ENCODE data around the gene CHST15. TPM values are rescaled to one million over a fixed set of nuclear protein-coding genes. Genes with fewer than 3 reads are reported as not detected.
A peak's percentile ranks its signal among the peaks of the same experiment; 100 is the strongest.

The CHST15 gene
- total and polyA plus RNA-seq, 2 of the 13 experiments (the other 11 are each of a cell fraction or from before 2014, with no cell fraction given): 1.4 to 94.7 TPM

- no peak for TF ChIP-seq AFF4 (CRISPR knock-in tag; IDR thresholded peaks at IDR 0.05)
Measured at GRCh38 chr10:124131172-124131571, 37.8 kb upstream of the CHST15 start (continued).

- no peak overlapping the region for H3K4me2 ChIP-seq (ENCODE audit: low read depth, low read length)
- intact Hi-C loops (cut with micrococcal nuclease; ENCODE audit: unreplicated experiment): no loop called here
- no peak overlapping the region for H3K9ac ChIP-seq (ENCODE audit: insufficient read depth, low read depth, low read length)
- FAIRE-seq (no peak), DNase-seq (ENCODE audit: low spot score) (no peak), ATAC-seq (peak; percentile 16; the same call in 1 of the 3 replicates)
- no peak overlapping the region for H3K27ac ChIP-seq (ENCODE audit: extremely low read length, insufficient read depth, low read length)
- TF ChIP-seq NFATC3 (CRISPR knock-in tag; IDR thresholded peaks at IDR 0.05) (no peak), RARA (CRISPR knock-in tag; IDR thresholded peaks at IDR 0.05) (peak; percentile 38; the same call in 1 of the 2 replicates), MAFF (IDR thresholded peaks at IDR 0.05; ENCODE audit: low read depth, low read length) (no peak), TP53 (CRISPR knock-in tag; conservative IDR thresholded peaks at IDR 0.05) (no peak), CBX5 (CRISPR knock-in tag; IDR thresholded peaks at IDR 0.05; ENCODE audit: borderline replicate concordance) (no peak), ZNF768 (CRISPR knock-in tag; IDR thresholded peaks at IDR 0.05) (no peak), NR2F6 (IDR thresholded peaks at IDR 0.05) (no peak), NR2F6 (CRISPR knock-in tag; IDR thresholded peaks at IDR 0.05) (peak; percentile 48; the same call in 1 of the 2 replicates), ZSCAN9 (CRISPR knock-in tag; IDR thresholded peaks at IDR 0.05; ENCODE audit: borderline replicate concordance) (no peak), HDAC1 (CRISPR knock-in tag; IDR thresholded peaks at IDR 0.05) (no peak), ZNF34 (CRISPR knock-in tag; IDR thresholded peaks at IDR 0.05; ENCODE audit: borderline replicate concordance) (no peak)
- WGBS (ENCODE audit: low lambda C conversion rate): 37% methylated on average over 6 of the region's 7 CpGs
- no peak overlapping the region for H2AFZ ChIP-seq (ENCODE audit: low read length)
- no peak overlapping the region for H3K4me3 ChIP-seq (replicated peaks in 1 of 3; ENCODE audit: insufficient read depth in 1 of 3, low read depth in 2 of 3, low read length in 3 of 3)
- peaks cover 18 to 69% of the 10 kb centered on the region in 2 experiments; a peak in 4 of 5 replicates for H3K27me3 ChIP-seq (ENCODE audit: control insufficient read depth in 1 of 2, insufficient read depth in 2 of 2, low read length in 2 of 2)
- ChIA-PET CTCF (ENCODE audit: low intra/inter-chr PET ratio, low total read pairs) (no interaction called here), POLR2A (no interaction called here)
- H3K36me3 ChIP-seq (replicated peaks in 1 of 2; ENCODE audit: control insufficient read depth in 1 of 2, insufficient read depth in 2 of 2, low read length in 2 of 2): no peaks in the 10 kb centered on the region
- H4K20me1 ChIP-seq (ENCODE audit: insufficient read depth, low read length): no peaks in the 10 kb centered on the region
- no peaks in the 10 kb centered on the region for H3K79me2 ChIP-seq (ENCODE audit: insufficient read depth, low read length)
- H3K4me1 ChIP-seq (ENCODE audit: insufficient read depth, low read length): peaks cover 47% of the 10 kb centered on the region
- no TSS peak for BruUV-seq (replicated peaks)
- H3K9me3 ChIP-seq (ENCODE audit: low read length): no peaks in the 10 kb centered on the region
- in situ Hi-C loops (cut with HindIII; ENCODE audit: extremely low pct_ligation_motif_present, low pct_unique_long_range_greater_than_20kb): no loop called here
Measured at GRCh38 chr10:124130198-124130900, 37.0 kb upstream of the CHST15 start.

All from HepG2 (cell line).